ES-I3 (cell line): ENCODE measurements around the gene DCLK1.

Experiments
- H3K36me3 ChIP-seq: 2 replicates; pipeline ENCODE4 v1.6.1; 2013; ENCODE audit warnings: mild to moderate bottlenecking, low read length, control low read depth, moderate library complexity; ENCODE audit not compliant: insufficient read depth
- H3K4me1 ChIP-seq: 2 replicates; pipeline ENCODE4 v1.6.1; 2013; ENCODE audit warnings: mild to moderate bottlenecking, control low read depth, low read length; ENCODE audit not compliant: insufficient read depth
- H3K9ac ChIP-seq: 2 replicates; pipeline ENCODE4 v1.6.1; 2013; ENCODE audit warnings: low read depth, mild to moderate bottlenecking, low read length, moderate library complexity
- H3K9me3 ChIP-seq: 2 replicates; pipeline ENCODE4 v1.6.1; 2013; ENCODE audit warnings: mild to moderate bottlenecking, low read length, moderate library complexity; ENCODE audit not compliant: control insufficient read depth, insufficient read depth

Gene DCLK1

GRCh38 chr13:36028359-36029025 lies 102.7 kb downstream of the DCLK1 start:
- H3K9me3 ChIP-seq: no peaks in the 10 kb centered on the region
- H3K4me1 ChIP-seq: peaks cover 9% of the 10 kb centered on the region; the same call in 1 of the 2 replicates
- no peak overlapping the region for H3K9ac ChIP-seq
- H3K36me3 ChIP-seq: no peaks in the 10 kb centered on the region

- no peak overlapping the region for H3K9ac ChIP-seq
- no peaks in the 10 kb centered on the region for H3K9me3 ChIP-seq
- H3K4me1 ChIP-seq: peaks cover 9% of the 10 kb centered on the region; the same call in 1 of the 2 replicates
- no peaks in the 10 kb centered on the region for H3K36me3 ChIP-seq
Observed at GRCh38 chr13:36026531-36026930, 104.7 kb downstream of the DCLK1 start.

GRCh38 chr13:36014763-36015162 lies 116.4 kb downstream of the DCLK1 start:
- no peaks in the 10 kb centered on the region for H3K9me3 ChIP-seq
- no peak overlapping the region for H3K9ac ChIP-seq
- H3K4me1 ChIP-seq: no peaks in the 10 kb centered on the region
- H3K36me3 ChIP-seq: no peaks in the 10 kb centered on the region

DNA sequence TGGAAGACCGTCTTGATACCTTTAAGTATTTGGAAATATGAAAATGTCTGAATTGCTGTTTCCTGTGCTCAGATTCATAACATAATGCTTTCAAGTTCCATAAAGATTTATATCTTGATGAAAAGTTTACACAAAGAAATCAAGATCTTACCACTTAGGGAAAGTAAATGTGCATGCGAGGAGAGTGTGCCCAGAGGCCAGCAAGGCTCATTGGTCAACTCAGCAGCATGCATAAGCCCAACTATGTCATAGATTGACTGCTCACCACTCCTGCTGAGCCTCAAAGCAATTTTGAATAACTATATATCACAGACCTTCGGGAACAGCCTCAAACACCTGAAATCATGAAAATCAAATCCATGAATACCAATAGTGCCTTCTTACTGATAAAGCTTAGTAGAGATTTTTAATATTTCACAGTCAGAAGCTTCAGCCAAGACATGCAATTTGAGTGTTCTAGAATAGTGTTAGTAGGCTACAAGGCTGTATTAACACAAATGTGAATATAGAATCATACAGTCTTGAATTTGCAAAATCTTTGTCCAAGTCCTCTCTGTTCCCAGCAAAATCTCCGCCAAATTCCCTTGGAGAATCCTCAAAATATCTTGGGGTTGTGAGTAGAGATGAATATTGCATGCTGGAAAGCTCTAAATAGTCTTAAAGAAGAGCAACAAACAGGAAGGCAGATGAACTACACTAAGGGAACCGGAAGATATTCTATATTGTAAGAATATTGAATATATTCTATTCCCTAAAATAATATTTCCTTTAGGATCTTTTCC lies 124.1 kb downstream of the DCLK1 start:
- no peak overlapping the region for H3K9ac ChIP-seq
- H3K9me3 ChIP-seq: no peaks in the 10 kb centered on the region
- no peaks in the 10 kb centered on the region for H3K36me3 ChIP-seq
- H3K4me1 ChIP-seq: no peaks in the 10 kb centered on the region

GRCh38 chr13:36006347-36006746 lies 124.8 kb downstream of the DCLK1 start:
- Histone ChIP-seq H3K9me3 (no peaks in the 10 kb centered on the region), H3K4me1 (no peaks in the 10 kb centered on the region), H3K36me3 (no peaks in the 10 kb centered on the region), H3K9ac (no peak overlapping the region)

DNA sequence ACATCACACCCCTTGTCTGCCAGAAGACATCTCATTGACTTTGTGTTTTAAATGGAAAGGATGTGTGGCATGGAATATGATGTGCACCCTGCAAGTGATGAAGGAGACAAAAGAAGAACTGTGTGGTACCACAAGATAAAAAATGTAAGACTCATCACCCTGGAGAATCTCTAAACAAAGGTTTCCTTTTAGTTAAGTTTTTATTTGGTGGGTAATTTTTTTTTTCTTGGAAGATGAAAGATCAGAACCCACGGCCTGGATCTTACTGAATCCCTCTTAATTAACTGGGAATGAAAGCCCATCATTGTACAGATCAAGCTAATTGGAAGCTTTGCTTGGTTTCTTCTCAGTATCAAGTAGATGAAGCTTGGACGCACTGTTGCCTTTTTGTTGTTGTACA lies 129.6 kb downstream of the DCLK1 start:
- Histone ChIP-seq H3K9ac (no peak overlapping the region), H3K36me3 (no peaks in the 10 kb centered on the region), H3K4me1 (no peaks in the 10 kb centered on the region), H3K9me3 (no peaks in the 10 kb centered on the region)

DNA sequence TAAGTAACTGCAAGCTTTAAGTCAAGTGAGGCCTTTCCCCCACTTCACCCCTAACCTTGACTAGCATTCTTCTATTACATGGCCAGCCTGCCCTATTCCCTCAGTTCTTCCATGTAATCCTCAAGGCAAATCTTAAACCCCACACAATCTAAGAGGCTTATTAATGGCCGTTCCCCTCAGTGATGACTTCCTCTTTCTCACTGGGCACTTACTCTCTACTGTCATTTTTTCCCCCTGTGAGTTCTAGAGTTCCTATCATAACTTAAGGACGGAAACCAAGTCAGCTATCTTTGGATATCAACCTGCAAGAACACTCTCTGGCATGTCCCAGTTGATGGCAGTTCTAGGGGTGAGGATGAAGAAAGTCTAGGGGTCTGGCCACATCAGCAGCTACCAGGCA lies 131.2 kb downstream of the DCLK1 start:
- H3K9me3 ChIP-seq: no peaks in the 10 kb centered on the region
- peaks cover 3% of the 10 kb centered on the region; the same call in 1 of the 2 replicates for H3K4me1 ChIP-seq
- H3K36me3 ChIP-seq: no peaks in the 10 kb centered on the region
- H3K9ac ChIP-seq: no peak overlapping the region

GRCh38 chr13:35996360-35996759 lies 134.8 kb downstream of the DCLK1 start:
- Histone ChIP-seq H3K36me3 (no peaks in the 10 kb centered on the region), H3K4me1 (peaks cover 17% of the 10 kb centered on the region; the same call in 1 of the 2 replicates), H3K9me3 (no peaks in the 10 kb centered on the region), H3K9ac (no peak overlapping the region)

GRCh38 chr13:35995136-35995535 lies 136.0 kb downstream of the DCLK1 start:
- no peaks in the 10 kb centered on the region; the same call in 1 of the 2 replicates for H3K9me3 ChIP-seq
- peaks cover 17% of the 10 kb centered on the region; the same call in 1 of the 2 replicates for H3K4me1 ChIP-seq
- no peaks in the 10 kb centered on the region for H3K36me3 ChIP-seq
- H3K9ac ChIP-seq: no peak overlapping the region

GRCh38 chr13:35994131-35994966 lies 136.8 kb downstream of the DCLK1 start:
- Histone ChIP-seq H3K4me1 (peaks cover 17% of the 10 kb centered on the region; the same call in 1 of the 2 replicates), H3K36me3 (no peaks in the 10 kb centered on the region), H3K9ac (no peak overlapping the region), H3K9me3 (no peaks in the 10 kb centered on the region; the same call in 1 of the 2 replicates)

DNA sequence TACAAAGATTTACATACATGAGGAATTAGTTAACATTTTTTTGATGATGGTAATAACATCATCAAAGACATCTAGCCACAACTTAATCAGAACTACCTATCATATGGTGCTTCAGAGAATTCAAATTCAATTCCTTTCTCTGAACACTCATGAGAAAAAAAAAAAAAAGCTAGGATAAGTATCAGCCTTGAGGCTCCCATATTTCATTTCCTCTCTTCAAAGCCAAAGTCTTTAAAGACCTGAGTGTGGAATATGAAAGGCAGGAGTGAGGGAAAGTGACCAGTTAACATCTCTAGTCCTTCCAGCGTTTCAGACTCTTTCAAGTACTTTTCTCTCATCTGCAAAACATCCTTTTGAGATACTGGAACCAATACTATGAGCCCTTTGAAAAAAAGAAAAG lies 137.5 kb downstream of the DCLK1 start:
- peaks cover 19% of the 10 kb centered on the region; the same call in 1 of the 2 replicates for H3K4me1 ChIP-seq
- H3K36me3 ChIP-seq: no peaks in the 10 kb centered on the region
- no peaks in the 10 kb centered on the region; the same call in 1 of the 2 replicates for H3K9me3 ChIP-seq
- no peak overlapping the region for H3K9ac ChIP-seq

- H3K4me1 ChIP-seq: peaks cover 26% of the 10 kb centered on the region
- no peak overlapping the region for H3K9ac ChIP-seq
- H3K36me3 ChIP-seq: no peaks in the 10 kb centered on the region
Observed at GRCh38 chr13:35992964-35993363, 138.2 kb downstream of the DCLK1 start.

GRCh38 chr13:35990196-35990595 lies 141.0 kb downstream of the DCLK1 start:
- Histone ChIP-seq H3K36me3 (no peaks in the 10 kb centered on the region), H3K9ac (no peak overlapping the region), H3K9me3 (no peaks in the 10 kb centered on the region; the same call in 1 of the 2 replicates), H3K4me1 (peaks cover 29% of the 10 kb centered on the region)

More at GRCh38 chr13:35992964-35993363, 138.2 kb downstream of the DCLK1 start:
- no peaks in the 10 kb centered on the region; the same call in 1 of the 2 replicates for H3K9me3 ChIP-seq

DNA sequence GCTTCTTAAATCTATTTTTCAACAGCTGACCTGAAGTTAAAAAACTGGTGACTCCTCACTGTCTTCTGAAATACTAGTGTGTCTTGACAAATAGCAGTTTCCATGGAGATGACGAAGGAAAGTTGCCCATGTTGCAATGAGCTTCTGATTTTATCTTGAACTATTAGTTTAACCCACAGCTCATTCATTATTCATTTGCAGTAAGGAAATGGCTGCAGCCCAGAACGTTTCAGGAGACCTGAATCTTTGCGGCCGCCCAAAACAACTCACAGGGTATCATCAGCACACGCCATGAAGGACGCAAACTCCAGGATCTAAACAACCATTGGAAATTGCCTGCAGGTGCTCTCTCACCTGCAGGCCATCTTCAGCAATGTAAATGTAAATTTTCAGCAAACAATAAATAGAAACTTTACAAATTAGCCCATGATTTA lies 142.5 kb downstream of the DCLK1 start:
- peaks cover 21% of the 10 kb centered on the region for H3K4me1 ChIP-seq
- no peak overlapping the region for H3K9ac ChIP-seq
- H3K9me3 ChIP-seq: no peaks in the 10 kb centered on the region; the same call in 1 of the 2 replicates
- no peaks in the 10 kb centered on the region for H3K36me3 ChIP-seq
